T-helper 2 cell treated with Interferon-gamma antibody and Interleukin-4, amounts not matched to agents 5 μg/mL and 100 μg/mL, for 36 hours (primary cell): ENCODE measurements around the gene KHDC4.

Source experiments
- DNase-seq: peaks from one replicate; pipeline ENCODE4 v3.0.0; 2021; ENCODE audit warnings: low spot score
- H3K27ac Mint-ChIP-seq: one replicate; pipeline ENCODE4 v1.8.0; 2021; ENCODE audit warnings: mild to moderate bottlenecking, mixed read lengths
- H3K27me3 Mint-ChIP-seq: one replicate; pipeline ENCODE4 v1.8.0; 2021; ENCODE audit warnings: low read depth, mixed read lengths
- H3K36me3 Mint-ChIP-seq: one replicate; pipeline ENCODE4 v1.8.0; 2021; ENCODE audit warnings: low read depth, mixed read lengths
- H3K4me1 Mint-ChIP-seq: one replicate; pipeline ENCODE4 v1.8.0; 2021; ENCODE audit warnings: low read depth, mixed read lengths
- H3K4me3 Mint-ChIP-seq: one replicate; pipeline ENCODE4 v1.8.0; 2022; ENCODE audit warnings: mild to moderate bottlenecking, moderate library complexity, mixed read lengths
- H3K9me3 Mint-ChIP-seq: one replicate; pipeline ENCODE4 v1.8.0; 2021; ENCODE audit warnings: mixed read lengths

The KHDC4 gene

GRCh38 chr1:155893389-155894142 is 40.6 kb downstream of the KHDC4 start:
- Mint-ChIP-seq H3K27ac (peak overlapping the region; percentile 29), H3K9me3 (no peaks in the 10 kb centered on the region)

GRCh38 chr1:155892796-155893195 is 41.4 kb downstream of the KHDC4 start:
- no peak for DNase-seq
- peaks cover 8% of the 10 kb centered on the region for H3K36me3 Mint-ChIP-seq
- H3K27ac Mint-ChIP-seq: peak overlapping the region; percentile 29
- no peaks in the 10 kb centered on the region for H3K27me3 Mint-ChIP-seq
- peaks cover 10% of the 10 kb centered on the region for H3K4me1 Mint-ChIP-seq
- no peaks in the 10 kb centered on the region for H3K9me3 Mint-ChIP-seq
- peak overlapping the region; percentile 12 for H3K4me3 Mint-ChIP-seq

More at GRCh38 chr1:155893389-155894142, 40.6 kb downstream of the KHDC4 start:
- H3K27me3 Mint-ChIP-seq: no peaks in the 10 kb centered on the region
- H3K4me3 Mint-ChIP-seq: peak overlapping the region; percentile 12
- H3K36me3 Mint-ChIP-seq: peaks cover 10% of the 10 kb centered on the region
- peaks cover 10% of the 10 kb centered on the region for H3K4me1 Mint-ChIP-seq
- peak; percentile 14 for DNase-seq

GRCh38 chr1:155890251-155890650 is 44.0 kb downstream of the KHDC4 start:
- no peak overlapping the region for H3K27ac Mint-ChIP-seq
- no peaks in the 10 kb centered on the region for H3K36me3 Mint-ChIP-seq
- H3K4me1 Mint-ChIP-seq: peaks cover 10% of the 10 kb centered on the region
- no peaks in the 10 kb centered on the region for H3K27me3 Mint-ChIP-seq
- no peak for DNase-seq
- H3K9me3 Mint-ChIP-seq: no peaks in the 10 kb centered on the region
- H3K4me3 Mint-ChIP-seq: no peak overlapping the region

GRCh38 chr1:155889566-155889965 is 44.6 kb downstream of the KHDC4 start:
- Mint-ChIP-seq H3K4me3 (no peak overlapping the region), H3K4me1 (peaks cover 10% of the 10 kb centered on the region), H3K27ac (no peak overlapping the region), H3K36me3 (no peaks in the 10 kb centered on the region), H3K9me3 (no peaks in the 10 kb centered on the region), H3K27me3 (no peaks in the 10 kb centered on the region)
- no peak for DNase-seq

- Mint-ChIP-seq H3K4me3 (no peak overlapping the region), H3K27me3 (no peaks in the 10 kb centered on the region), H3K36me3 (peaks cover 2% of the 10 kb centered on the region), H3K4me1 (peaks cover 6% of the 10 kb centered on the region), H3K9me3 (no peaks in the 10 kb centered on the region), H3K27ac (no peak overlapping the region)
- no peak for DNase-seq
Measured at GRCh38 chr1:155888481-155888880, 45.7 kb downstream of the KHDC4 start.

- H3K36me3 Mint-ChIP-seq: peaks cover 10% of the 10 kb centered on the region
- no peaks in the 10 kb centered on the region for H3K27me3 Mint-ChIP-seq
- H3K9me3 Mint-ChIP-seq: no peaks in the 10 kb centered on the region
- no peak overlapping the region for H3K4me3 Mint-ChIP-seq
- no peaks in the 10 kb centered on the region for H3K4me1 Mint-ChIP-seq
- DNase-seq: no peak
- H3K27ac Mint-ChIP-seq: no peak overlapping the region
Measured at GRCh38 chr1:155884982-155885381, 49.2 kb downstream of the KHDC4 start.

GRCh38 chr1:155884031-155884960 is 49.9 kb downstream of the KHDC4 start:
- no peak overlapping the region for H3K27ac Mint-ChIP-seq
- H3K4me3 Mint-ChIP-seq: no peak overlapping the region
- H3K4me1 Mint-ChIP-seq: no peaks in the 10 kb centered on the region
- no peaks in the 10 kb centered on the region for H3K27me3 Mint-ChIP-seq
- peaks cover 10% of the 10 kb centered on the region for H3K36me3 Mint-ChIP-seq
- H3K9me3 Mint-ChIP-seq: no peaks in the 10 kb centered on the region
- no peak for DNase-seq

GRCh38 chr1:155882766-155883165 is 51.4 kb downstream of the KHDC4 start:
- Mint-ChIP-seq H3K36me3 (peaks cover 12% of the 10 kb centered on the region), H3K27ac (no peak overlapping the region), H3K4me1 (no peaks in the 10 kb centered on the region), H3K27me3 (no peaks in the 10 kb centered on the region), H3K4me3 (no peak overlapping the region), H3K9me3 (no peaks in the 10 kb centered on the region)
- DNase-seq: no peak

GRCh38 chr1:155882235-155882634 is 52.0 kb downstream of the KHDC4 start:
- no peak overlapping the region for H3K27ac Mint-ChIP-seq
- no peaks in the 10 kb centered on the region for H3K27me3 Mint-ChIP-seq
- no peaks in the 10 kb centered on the region for H3K4me1 Mint-ChIP-seq
- H3K4me3 Mint-ChIP-seq: no peak overlapping the region
- H3K36me3 Mint-ChIP-seq: peaks cover 12% of the 10 kb centered on the region
- no peaks in the 10 kb centered on the region for H3K9me3 Mint-ChIP-seq
- DNase-seq: no peak

GRCh38 chr1:155880950-155881349 is 53.3 kb downstream of the KHDC4 start:
- Mint-ChIP-seq H3K4me1 (no peaks in the 10 kb centered on the region), H3K9me3 (no peaks in the 10 kb centered on the region), H3K27ac (no peak overlapping the region), H3K36me3 (peaks cover 13% of the 10 kb centered on the region), H3K27me3 (no peaks in the 10 kb centered on the region), H3K4me3 (no peak overlapping the region)
- no peak for DNase-seq

GRCh38 chr1:155880251-155880650 is 54.0 kb downstream of the KHDC4 start:
- no peaks in the 10 kb centered on the region for H3K9me3 Mint-ChIP-seq
- H3K27me3 Mint-ChIP-seq: no peaks in the 10 kb centered on the region
- H3K4me1 Mint-ChIP-seq: no peaks in the 10 kb centered on the region
- H3K36me3 Mint-ChIP-seq: peaks cover 15% of the 10 kb centered on the region
- H3K4me3 Mint-ChIP-seq: no peak overlapping the region
- DNase-seq: no peak
- H3K27ac Mint-ChIP-seq: no peak overlapping the region

GRCh38 chr1:155877945-155878344 is 56.3 kb downstream of the KHDC4 start:
- no peak overlapping the region for H3K27ac Mint-ChIP-seq
- H3K4me1 Mint-ChIP-seq: no peaks in the 10 kb centered on the region
- H3K4me3 Mint-ChIP-seq: no peak overlapping the region
- no peaks in the 10 kb centered on the region for H3K27me3 Mint-ChIP-seq
- peaks cover 13% of the 10 kb centered on the region for H3K36me3 Mint-ChIP-seq
- no peak for DNase-seq
- no peaks in the 10 kb centered on the region for H3K9me3 Mint-ChIP-seq

GRCh38 chr1:155873860-155874259 is 60.4 kb downstream of the KHDC4 start:
- no peaks in the 10 kb centered on the region for H3K27me3 Mint-ChIP-seq
- H3K4me3 Mint-ChIP-seq: no peak overlapping the region
- H3K9me3 Mint-ChIP-seq: no peaks in the 10 kb centered on the region
- H3K27ac Mint-ChIP-seq: no peak overlapping the region
- H3K36me3 Mint-ChIP-seq: peaks cover 5% of the 10 kb centered on the region
- DNase-seq: no peak
- H3K4me1 Mint-ChIP-seq: peaks cover 1% of the 10 kb centered on the region

GRCh38 chr1:155872527-155872926 is 61.7 kb downstream of the KHDC4 start:
- Mint-ChIP-seq H3K4me3 (no peak overlapping the region), H3K9me3 (no peaks in the 10 kb centered on the region), H3K36me3 (peaks cover 4% of the 10 kb centered on the region), H3K4me1 (peaks cover 1% of the 10 kb centered on the region), H3K27me3 (no peaks in the 10 kb centered on the region), H3K27ac (no peak overlapping the region)
- DNase-seq: no peak
